NCI-H1092 treated with DMSO at 0.1 percent for 48 hours (cell line): ENCODE results near the gene CABCOCO1.
A peak's percentile ranks its signal among the peaks of the same experiment; 100 is the strongest.

Experiments
- DNase-seq: peaks from one replicate; lab custom pipeline; 2025; lab: John Stamatoyannopoulos, UW

The CABCOCO1 gene

DNA sequence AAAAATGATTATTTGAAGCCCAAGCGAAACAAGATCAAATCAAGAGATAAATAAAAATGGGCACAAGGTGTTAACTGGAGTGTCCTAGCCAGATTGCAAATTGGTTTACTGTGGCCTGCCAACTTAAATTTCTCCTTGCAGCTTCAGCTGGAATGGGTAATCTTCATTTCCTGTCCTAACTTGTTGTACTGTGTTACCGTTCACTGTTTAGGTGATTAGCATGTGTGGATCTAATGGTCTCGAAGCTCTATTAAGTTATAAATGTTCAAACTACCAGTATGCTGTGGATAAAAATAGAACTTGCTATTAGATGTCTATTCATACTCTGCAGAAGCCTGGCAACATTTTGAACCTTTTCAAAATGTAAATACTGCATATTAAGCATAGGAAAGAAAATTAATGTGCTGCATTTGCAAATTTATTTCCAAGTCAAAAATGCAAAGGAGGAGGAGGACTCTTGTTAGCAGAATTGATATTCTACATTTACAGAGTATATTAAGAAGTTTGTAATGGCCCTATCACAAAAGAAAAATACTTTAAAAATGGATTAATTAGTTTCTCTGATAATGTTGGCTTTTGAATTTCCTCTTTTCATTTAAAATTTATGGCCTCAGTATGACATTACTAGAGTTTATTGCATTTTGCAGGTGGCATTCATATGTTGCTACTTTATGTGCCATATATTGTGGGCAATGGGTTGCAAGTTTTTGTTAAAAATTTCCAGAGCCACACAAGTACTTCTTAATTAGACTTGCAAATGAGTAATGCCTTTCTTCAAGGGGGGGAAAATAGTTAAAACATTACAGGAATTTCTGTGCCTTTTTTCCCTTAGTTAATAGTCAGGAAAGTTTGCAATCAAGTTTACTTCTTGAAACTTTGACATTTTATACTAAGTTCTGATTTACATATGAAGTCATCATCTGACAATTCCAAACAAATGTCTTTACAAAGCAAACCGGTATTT lies 92.1 kb downstream of the CABCOCO1 start:
- DNase-seq = peak; percentile 7

DNA sequence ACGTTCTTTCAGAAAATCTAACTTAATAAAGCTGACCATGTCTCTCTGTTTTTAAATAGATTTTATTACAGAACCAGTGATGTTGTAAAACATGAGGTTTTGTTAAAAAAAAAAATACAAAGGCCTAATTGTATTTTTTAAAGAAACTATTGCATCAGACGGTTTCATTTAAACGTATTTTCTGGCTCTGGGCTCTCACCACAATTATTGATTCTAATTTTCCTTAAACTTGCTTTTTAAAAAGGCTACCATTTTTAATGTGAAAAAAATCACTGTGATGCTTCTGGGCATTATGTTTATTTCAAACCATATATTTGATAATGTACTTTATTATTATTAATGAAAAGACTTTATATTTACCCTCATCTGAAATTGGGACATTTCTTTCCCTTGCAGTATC lies 94.3 kb downstream of the CABCOCO1 start:
- no peak for DNase-seq

DNA sequence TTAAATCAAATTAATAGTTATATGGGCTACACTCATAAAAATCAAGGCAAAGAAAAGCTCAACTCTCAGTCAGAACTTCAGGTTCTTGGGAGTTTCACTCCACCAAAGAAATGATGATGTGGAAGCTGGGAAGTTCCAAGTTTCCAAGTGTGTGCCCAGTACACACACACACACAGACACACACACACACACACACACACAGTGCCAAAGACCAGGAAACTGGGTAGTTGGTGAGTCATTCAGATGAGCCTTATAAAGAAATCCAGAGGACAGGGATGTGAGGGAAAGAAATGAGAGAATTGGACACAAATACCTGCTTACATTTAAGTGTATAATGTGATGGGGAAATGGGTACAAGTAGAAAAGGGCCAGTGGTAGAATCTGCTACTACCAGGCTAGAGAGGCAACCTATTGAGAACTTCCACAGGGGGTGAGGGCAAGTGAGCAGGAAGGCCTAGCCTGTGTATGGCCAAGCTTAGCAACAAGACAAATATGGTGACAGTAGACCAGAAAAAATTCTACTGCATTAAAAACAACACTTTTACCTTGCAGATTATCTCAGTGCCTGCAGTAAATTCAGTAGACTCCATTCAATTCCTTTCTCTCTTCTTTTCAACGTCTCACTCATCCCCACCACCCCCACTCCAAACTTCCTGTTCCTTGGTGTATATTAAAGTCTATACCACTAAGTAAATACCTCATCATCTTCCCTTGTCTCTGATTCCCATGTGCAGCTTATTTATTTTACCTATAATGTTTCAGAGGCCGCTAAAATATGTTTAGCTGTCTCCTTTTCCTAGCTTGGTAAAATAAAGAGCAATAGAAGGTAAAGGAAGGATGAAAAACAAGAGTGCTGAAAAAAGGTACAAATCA lies 95.0 kb downstream of the CABCOCO1 start:
- DNase-seq = no peak

DNA sequence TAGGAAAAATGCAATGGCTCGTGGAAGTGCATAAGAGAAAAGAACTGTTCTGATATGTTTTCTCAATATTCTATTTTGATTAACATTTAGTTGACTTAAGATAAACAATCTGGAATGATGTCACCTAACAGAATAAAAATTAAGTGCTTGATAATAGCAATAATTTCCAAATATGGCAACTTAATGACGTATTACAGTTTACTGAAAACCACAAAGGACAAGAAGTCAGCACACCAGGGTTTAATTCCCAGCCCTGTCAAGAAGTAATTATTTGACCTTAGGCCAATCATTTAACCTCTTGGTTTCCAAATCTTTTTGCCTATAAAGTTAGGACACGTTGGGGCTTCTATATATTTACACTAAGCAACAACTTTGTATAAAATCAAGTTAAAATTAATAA lies 95.7 kb downstream of the CABCOCO1 start:
- no peak for DNase-seq

DNA sequence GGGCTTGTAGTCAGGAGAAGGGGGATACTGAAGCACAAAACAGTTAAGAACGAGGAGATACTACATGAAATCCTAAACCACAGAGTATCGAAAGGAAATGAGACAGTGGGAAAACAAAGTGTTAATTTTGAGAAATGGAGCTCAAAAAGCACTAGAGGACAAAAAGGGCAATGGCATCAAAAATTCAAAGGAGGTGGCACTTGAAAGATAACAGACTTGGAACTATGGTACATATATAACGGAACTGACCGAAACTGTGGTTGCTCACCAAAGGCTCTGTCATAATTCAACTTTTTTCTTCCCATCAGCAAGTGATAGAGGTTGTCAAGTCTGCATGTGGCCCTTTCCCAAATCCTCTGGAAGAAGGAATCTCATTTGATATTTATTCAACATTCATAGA lies 97.0 kb downstream of the CABCOCO1 start:
- no peak for DNase-seq

DNA sequence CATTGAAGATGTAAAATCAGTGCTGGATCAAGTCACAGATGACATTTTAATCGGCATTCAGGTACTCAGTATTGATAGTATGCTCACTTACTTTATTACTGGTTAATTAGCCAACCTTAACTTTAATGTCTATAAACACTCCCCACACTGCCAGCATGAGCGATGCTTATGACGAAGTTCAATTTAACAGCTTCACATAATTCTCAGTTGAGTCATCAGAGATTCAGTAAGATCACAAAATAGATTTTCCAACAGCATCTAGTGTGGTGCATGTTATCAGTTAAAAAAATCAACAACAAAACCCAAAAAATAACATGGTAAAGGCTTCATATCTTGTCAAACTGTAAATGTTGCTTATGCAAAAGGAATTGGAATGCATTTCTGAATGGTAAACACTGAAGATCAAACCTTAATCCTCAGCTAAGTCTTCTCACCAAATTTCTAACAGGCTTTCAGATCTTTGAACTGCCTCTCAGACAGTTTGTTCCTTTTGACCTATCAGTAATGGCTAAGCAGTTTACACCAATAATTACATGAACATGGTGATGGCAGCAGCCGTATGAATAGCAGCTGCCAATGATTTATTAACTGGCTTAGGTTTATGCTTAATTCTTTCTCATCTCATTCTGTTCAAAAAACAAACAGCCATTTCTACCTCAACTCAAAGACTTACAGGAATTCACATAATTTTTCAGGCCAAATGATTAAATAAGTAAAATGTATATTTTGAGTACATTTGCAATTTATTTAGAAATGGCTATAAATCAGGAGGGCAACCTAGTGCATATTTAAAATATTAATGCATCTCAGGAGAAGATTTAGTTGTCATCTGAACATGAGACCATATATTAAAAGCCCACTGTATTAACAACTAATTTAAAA lies 98.5 kb downstream of the CABCOCO1 start:
- no peak for DNase-seq

- DNase-seq = no peak
Measured at GRCh38 chr10:61761825-61762217, 99.1 kb downstream of the CABCOCO1 start.

DNA sequence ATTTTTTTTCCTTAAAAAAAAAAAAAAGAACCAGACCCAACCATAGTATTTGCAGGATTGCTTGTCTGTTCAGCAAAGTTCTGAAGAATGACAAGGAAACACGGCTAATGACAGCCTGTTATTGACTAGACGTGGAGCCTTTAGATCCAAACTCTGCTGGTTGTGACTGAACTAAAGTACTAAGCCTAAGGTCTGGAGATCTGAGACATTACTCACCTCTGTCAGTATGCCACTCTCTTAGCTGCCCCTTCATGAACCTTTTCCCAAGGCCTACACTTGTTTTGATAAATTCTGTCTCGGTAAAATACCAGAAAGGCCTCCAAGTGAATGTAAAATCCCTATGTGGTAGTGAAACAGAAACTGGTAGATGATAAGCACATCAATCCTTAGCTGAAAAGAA lies 101.0 kb downstream of the CABCOCO1 start:
- DNase-seq = no peak

DNA sequence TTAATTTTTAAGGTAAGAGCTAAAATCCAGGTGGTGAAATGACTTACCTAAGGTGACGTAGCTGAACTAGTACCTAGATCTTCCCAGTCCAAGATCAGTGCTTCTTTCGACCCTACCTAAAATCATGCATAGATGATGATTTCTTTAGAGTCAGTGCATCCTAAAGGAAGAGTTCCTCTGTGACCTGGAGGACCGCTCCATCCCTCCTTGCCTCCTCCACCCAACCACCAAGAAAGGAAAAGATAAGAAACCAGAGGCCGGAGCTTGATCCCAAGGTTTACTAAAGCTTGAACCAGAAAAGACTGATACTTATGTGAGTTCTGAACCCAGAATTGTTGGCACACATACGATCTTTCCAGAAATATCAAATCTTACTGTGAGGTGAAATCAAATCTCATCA lies 101.8 kb downstream of the CABCOCO1 start:
- DNase-seq = no peak

GRCh38 chr10:61765176-61766087 lies 102.7 kb downstream of the CABCOCO1 start:
- DNase-seq = no peak

GRCh38 chr10:61766927-61767326 lies 104.2 kb downstream of the CABCOCO1 start:
- DNase-seq = no peak

GRCh38 chr10:61774031-61774430 lies 111.3 kb downstream of the CABCOCO1 start:
- no peak for DNase-seq

GRCh38 chr10:61775111-61775510 lies 112.4 kb downstream of the CABCOCO1 start:
- DNase-seq = no peak

GRCh38 chr10:61776615-61777266 lies 114.0 kb downstream of the CABCOCO1 start:
- DNase-seq = no peak

DNA sequence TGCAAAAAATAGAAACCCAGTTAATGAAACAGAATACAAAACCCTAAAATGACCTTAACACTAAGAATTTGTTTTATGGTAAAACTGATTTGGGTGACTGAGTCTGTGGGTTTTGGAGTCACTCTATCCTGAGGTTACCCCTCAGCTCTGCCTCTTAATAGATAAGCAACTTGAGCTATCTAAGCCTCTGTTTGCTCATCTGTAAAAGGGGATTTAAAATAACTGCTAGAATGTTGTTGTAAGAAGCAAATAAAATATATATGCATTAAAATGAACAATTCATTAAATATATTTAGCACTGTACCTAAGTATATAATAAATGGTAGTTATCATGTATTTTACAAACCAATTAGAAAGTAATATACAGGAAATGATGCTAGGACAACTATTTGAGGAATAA lies 115.4 kb downstream of the CABCOCO1 start:
- no peak for DNase-seq

- no peak for DNase-seq
Measured at GRCh38 chr10:61779276-61779675, 116.5 kb downstream of the CABCOCO1 start.

GRCh38 chr10:61779950-61780659 lies 117.4 kb downstream of the CABCOCO1 start:
- no peak for DNase-seq

DNA sequence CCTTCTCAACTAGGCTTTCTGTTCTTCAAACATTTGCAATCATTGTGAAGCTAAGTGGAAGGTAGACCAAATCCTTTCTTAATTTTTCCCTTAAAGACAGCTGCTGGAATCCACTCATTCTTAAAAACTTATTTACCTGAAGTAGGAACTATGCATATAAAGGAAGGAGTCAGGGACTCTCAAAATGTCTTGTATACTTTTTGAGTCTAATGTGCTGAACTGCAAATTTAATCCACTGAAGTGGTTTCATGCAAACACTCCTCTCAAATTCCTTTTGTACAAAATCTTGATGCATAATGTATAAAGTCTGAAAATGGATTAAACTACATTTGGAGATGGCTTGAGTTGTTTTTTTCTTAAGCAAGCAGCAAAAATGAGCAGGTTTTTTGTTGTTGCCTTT lies 118.0 kb downstream of the CABCOCO1 start:
- DNase-seq = no peak

- DNase-seq = no peak
Measured at GRCh38 chr10:61781969-61782403, 119.3 kb downstream of the CABCOCO1 start.
